ENCODE measurements around the gene CYBC1. TPM values are rescaled to one million over a fixed set of nuclear protein-coding genes. Genes with fewer than 3 reads are reported as not detected.

Gene CYBC1
- total RNA-seq, 2 experiments from 2014 or later: 301 to 323 TPM

DNA sequence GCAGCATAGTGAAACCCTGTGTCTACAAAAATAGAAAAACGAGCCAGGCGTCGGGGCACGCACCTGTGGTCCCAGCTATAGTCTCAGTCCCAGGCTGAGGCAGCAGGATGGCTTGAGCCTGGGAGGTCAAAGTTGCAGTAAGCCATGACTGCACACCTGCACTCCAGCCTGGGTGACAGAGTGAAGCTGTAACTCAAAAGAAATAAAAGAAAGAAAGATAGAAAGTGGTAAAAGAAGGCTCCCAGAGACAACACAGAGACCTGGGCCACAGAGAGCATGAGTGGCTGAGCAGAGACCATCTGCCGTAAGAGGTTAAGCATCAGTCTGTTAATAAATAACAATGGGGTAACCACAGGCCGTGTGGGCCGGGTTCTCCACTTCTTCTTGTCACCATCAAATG, 47.7 kb downstream of the CYBC1 start:
- H3K36me3 Mint-ChIP-seq: peaks cover 14% of the 10 kb centered on the region
- H3K27me3 Mint-ChIP-seq: no peaks in the 10 kb centered on the region
- no peak overlapping the region for H3K4me3 Mint-ChIP-seq
- POLR2A ChIA-PET: no interaction called here
- H3K4me1 Mint-ChIP-seq: peaks cover 19% of the 10 kb centered on the region
- no peak for DNase-seq
- H3K27ac Mint-ChIP-seq: no peak overlapping the region
- no peak for ATAC-seq (ENCODE audit: low read depth)
- no peaks in the 10 kb centered on the region for H3K9me3 Mint-ChIP-seq

DNA sequence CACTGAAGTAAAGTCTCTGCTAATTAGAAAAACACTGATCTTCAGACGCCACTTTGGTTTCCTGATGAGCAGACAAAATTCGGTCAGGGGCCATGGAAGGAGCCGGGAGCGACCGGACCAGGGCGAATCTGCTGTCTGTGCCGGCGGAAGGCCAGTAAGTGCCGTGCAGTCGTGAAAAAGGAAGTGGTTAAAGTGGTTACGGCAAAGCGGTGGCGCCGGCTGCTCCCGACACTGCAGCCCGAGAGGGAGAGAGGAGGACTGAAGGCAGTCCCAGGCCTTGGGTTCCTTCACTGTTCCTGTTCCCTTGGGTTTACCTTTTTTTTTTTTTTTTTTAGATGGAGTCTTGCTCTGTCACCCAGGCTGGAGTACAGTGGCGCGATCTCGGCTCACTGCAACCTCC, 49.7 kb downstream of the CYBC1 start:
- peak overlapping the region; percentile 87 for H3K27ac Mint-ChIP-seq
- peaks cover 15% of the 10 kb centered on the region for H3K36me3 Mint-ChIP-seq
- DNase-seq (peak; percentile 71), ATAC-seq (ENCODE audit: low read depth) (peak; percentile 82)
- POLR2A ChIA-PET: interaction anchor here (1.0 kb wide), 1 partner anchor 28 kb away, joined by 3 read pairs; no protein-coding TSS in a partner anchor
- peak overlapping the region; percentile 86 for H3K4me3 Mint-ChIP-seq
- no peaks in the 10 kb centered on the region for H3K9me3 Mint-ChIP-seq
- H3K4me1 Mint-ChIP-seq: peaks cover 13% of the 10 kb centered on the region
- H3K27me3 Mint-ChIP-seq: no peaks in the 10 kb centered on the region

DNA sequence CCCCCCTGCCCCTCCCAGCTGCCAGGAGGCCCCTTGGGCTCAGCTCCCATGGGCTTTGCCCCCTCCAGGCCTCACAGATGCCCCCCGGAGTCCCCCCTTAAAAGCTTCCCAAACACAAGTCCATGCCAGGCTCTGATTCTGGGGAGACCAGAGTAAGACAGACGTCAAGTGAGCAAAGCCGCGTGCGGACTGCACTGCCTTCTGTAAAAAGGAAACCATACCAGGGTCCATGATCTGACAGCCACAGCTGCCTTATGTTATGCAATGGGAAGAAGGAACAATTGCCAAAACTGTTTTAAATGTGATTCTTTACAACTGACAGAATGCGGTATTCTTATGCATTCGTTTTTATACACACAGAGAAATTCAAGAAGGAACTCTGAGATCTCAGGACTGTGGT, 50.3 kb downstream of the CYBC1 start:
- no peak for ATAC-seq (ENCODE audit: low read depth)
- POLR2A ChIA-PET: interaction anchor here (1.0 to 1.5 kb wide), 3 partner anchors 19 to 58 kb away, joined by 3 read pairs; no protein-coding TSS in a partner anchor
- Mint-ChIP-seq H3K27ac (no peak overlapping the region), H3K4me1 (peaks cover 13% of the 10 kb centered on the region), H3K4me3 (no peak overlapping the region), H3K27me3 (no peaks in the 10 kb centered on the region), H3K9me3 (no peaks in the 10 kb centered on the region), H3K36me3 (peaks cover 16% of the 10 kb centered on the region)
- no peak for DNase-seq

DNA sequence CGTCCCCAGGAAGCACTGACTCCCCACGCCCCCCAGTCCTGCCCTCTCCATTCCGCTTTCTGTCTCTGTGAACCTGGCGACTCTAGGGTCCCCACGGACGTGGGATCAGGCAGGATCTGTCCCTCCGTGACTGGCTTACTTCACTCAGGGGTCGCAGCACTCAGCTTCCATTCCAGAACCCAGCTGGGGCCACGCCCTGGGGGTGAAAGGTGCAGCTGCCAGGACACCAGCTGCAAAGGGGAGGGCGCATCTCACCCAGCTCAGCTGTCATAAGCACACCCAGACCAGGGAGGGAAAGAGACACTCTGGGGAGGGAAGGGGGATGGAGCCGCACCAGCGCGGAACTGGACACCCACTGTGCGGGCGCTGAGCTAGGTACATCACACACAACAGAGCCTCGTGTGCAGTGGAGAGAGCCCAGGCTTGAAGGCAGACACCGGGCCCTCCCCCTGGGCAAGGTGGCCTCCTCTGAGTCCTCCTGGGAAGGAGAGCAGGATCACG, 50.9 kb downstream of the CYBC1 start:
- Mint-ChIP-seq H3K4me3 (no peak overlapping the region), H3K27me3 (no peaks in the 10 kb centered on the region), H3K4me1 (peaks cover 13% of the 10 kb centered on the region), H3K27ac (no peak overlapping the region), H3K9me3 (no peaks in the 10 kb centered on the region), H3K36me3 (peaks cover 15% of the 10 kb centered on the region)
- POLR2A ChIA-PET: interaction anchor here (1.1 to 1.5 kb wide), 2 partner anchors 20 to 58 kb away, joined by 3 read pairs; no protein-coding TSS in a partner anchor
- ATAC-seq (ENCODE audit: low read depth): no peak
- DNase-seq: no peak

DNA sequence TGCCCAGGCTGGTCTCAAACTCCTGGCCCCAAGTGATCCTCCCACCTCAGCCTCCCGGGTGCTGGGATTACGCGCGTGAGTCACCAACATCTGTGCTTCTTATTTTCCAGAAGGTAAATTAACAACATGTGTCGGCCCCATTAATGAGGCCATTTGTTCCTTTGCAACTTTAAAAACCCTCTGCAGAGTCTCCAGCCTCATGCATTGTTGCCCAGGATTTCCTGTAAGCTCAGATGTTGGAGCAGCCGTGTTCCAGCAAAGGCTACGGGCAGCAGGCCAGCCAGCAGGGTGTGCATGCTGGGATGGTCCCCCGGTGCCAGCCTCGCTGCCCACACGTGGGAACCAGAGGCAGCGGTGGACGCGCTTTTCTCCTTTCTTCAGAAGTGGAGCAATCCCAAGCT, 51.5 kb downstream of the CYBC1 start:
- Mint-ChIP-seq H3K27ac (no peak overlapping the region), H3K4me3 (no peak overlapping the region), H3K4me1 (peaks cover 13% of the 10 kb centered on the region), H3K27me3 (no peaks in the 10 kb centered on the region), H3K36me3 (peaks cover 15% of the 10 kb centered on the region), H3K9me3 (no peaks in the 10 kb centered on the region)
- POLR2A ChIA-PET: interaction anchor here (1.1 to 1.5 kb wide), 2 partner anchors 21 to 59 kb away, joined by 3 read pairs; no protein-coding TSS in a partner anchor
- ATAC-seq (ENCODE audit: low read depth) (no peak), DNase-seq (no peak)

DNA sequence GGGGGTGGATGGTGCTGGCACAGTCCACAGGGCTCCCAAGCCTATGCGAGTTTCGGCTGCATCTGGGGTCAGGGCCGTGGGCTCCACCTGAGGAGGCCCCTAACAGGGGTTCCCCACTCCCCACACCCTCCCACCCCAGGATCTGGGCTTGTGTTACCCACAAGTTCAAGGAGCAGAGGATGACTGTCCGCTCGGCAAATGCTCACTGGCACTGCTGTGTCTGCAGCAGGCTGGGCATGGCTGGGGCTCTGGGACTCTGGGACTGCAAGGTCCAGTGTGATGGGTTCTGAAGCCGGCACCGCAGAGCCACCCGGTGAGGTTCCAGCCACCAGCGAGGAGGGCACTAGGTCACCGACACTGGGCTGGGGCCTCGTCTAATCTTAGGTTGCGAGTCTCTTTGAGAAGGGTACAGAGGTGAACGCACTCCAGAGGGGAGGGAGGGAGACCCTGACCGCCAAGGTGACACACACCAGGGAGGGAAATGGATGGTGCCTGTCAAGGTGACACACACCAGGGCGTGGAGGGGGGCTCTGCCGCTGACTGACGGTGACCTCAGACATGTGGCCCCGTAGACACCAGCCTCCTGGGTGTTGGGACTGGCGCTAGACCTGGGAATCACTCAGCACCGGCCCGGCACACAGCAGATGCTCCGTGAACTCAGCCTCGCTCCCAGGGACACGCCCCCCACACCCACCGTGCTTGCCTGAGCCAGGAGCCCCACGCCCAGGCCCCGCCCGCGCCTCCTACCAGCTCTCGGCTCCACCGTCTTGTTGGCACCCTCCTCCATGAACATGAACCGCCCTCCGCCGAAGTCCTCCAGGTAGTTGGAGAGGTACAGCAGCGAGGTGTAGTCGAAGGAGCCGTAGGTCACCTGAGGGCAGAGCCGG, 52.9 kb downstream of the CYBC1 start:
- H3K4me3 Mint-ChIP-seq: no peak overlapping the region
- H3K36me3 Mint-ChIP-seq: peaks cover 7% of the 10 kb centered on the region
- H3K27me3 Mint-ChIP-seq: no peaks in the 10 kb centered on the region
- DNase-seq (no peak), ATAC-seq (ENCODE audit: low read depth) (no peak)
- POLR2A ChIA-PET: no interaction called here
- peaks cover 13% of the 10 kb centered on the region for H3K4me1 Mint-ChIP-seq
- no peaks in the 10 kb centered on the region for H3K9me3 Mint-ChIP-seq
- H3K27ac Mint-ChIP-seq: no peak overlapping the region

DNA sequence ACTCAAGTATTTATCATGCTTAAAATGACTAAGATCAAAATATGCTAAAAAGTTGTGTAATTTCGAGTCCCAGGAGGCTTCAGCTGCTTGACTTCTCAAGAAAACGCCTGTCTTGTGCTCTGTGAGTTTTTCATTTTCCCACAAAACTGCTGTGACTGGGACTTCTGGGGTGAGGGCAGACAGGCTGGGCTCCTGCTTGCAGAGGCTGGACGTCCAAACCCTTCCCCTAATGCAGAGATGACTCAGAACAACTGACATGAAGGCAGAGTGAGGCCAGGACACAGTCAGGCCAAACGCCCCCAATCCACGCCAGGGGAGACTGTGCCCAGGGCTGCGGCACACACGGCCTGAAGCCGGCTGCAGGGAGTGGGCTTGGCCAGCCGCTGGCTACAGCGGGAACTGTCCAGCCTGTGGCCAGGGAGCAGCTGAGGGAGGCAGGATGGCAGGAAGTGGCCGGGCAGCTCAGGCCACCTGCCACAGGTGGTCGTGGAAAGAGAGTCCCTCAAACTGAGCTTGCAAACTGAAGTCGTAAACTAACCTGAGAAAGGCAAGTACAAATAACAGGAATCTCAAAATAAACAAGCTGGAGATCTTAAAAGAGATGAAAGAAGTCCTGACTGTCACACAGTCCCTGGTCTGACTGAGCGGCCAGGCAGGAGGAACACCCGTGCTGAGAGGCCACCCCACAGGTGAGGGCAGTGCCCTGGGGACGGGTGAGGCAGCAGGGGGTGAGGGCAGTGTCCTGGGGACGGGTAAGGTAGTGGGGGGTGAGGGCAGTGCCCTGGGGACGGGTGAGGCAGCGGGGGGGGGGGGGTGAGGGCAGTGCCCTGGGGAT, 53.7 kb downstream of the CYBC1 start:
- Mint-ChIP-seq H3K9me3 (no peaks in the 10 kb centered on the region), H3K27ac (no peak overlapping the region), H3K36me3 (peaks cover 6% of the 10 kb centered on the region), H3K4me1 (peaks cover 12% of the 10 kb centered on the region), H3K27me3 (no peaks in the 10 kb centered on the region), H3K4me3 (no peak overlapping the region)
- ATAC-seq (ENCODE audit: low read depth) (no peak), DNase-seq (no peak)
- POLR2A ChIA-PET: no interaction called here

DNA sequence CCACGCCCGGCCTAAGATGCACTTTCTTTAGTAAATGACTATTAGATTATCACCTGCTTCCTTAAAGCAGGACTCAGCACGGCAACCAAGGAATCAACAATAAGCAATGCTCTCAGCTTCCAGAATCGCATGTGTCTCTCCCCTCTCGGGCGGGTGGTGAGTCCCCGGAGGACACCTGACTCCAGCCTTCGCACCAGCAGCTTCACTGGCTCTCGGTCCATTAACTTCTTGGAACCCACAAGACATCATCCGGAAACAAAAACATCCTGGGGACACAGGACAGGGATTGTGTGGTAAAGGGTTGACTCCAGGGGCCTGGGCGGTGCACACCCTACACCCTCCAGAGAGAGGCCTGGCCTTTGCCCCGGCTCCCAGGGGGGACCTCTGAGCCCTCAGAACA, 56.3 kb downstream of the CYBC1 start:
- Mint-ChIP-seq H3K27me3 (no peaks in the 10 kb centered on the region), H3K4me3 (no peak overlapping the region)

DNA sequence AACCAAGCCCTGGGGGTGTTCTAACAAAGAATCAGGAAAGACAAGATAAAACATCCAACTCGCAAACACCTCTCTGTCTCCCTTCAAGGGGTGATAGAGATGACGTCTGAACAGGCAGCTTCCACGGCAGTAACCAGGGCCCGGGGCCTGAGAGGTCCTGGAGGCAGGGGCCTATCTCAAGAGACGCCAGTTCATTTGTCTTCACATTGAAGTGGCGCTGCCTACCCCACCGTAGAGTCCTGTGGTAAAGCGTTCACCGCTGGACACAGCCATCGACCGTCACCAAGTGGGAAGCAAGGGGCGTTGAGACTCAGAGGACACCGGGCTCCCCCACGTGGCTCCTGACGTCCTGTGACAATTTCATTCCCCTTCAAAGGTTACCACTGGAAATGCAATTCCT, 57.6 kb downstream of the CYBC1 start:
- Mint-ChIP-seq H3K4me1 (no peaks in the 10 kb centered on the region), H3K27ac (no peak overlapping the region), H3K9me3 (no peaks in the 10 kb centered on the region), H3K36me3 (peaks cover 2% of the 10 kb centered on the region), H3K27me3 (no peaks in the 10 kb centered on the region), H3K4me3 (no peak overlapping the region)
- DNase-seq (no peak), ATAC-seq (ENCODE audit: low read depth) (no peak)
- POLR2A ChIA-PET: no interaction called here

More for the DNA sequence above, 56.3 kb downstream of the CYBC1 start:
- no peak for ATAC-seq (ENCODE audit: low read depth)
- Mint-ChIP-seq H3K9me3 (no peaks in the 10 kb centered on the region), H3K4me1 (no peaks in the 10 kb centered on the region), H3K36me3 (peaks cover 2% of the 10 kb centered on the region), H3K27ac (no peak overlapping the region)
- no peak for DNase-seq
- POLR2A ChIA-PET: interaction anchor here (0.7 kb wide), 1 partner anchor 64 kb away, joined by 3 read pairs; no protein-coding TSS in a partner anchor

Other genes starting within 250 kb of the CYBC1 start
- gene CCDC57, start 237.9 kb downstream of the CYBC1 start, total RNA-seq: 10 to 100 TPM; 79.5 to 81.7 TPM
- 100 to 1,000 TPM; 195 to 211 TPM for gene SLC16A3, start 221.7 kb downstream of the CYBC1 start, total RNA-seq
- 100 to 1,000 TPM; 135 to 140 TPM for gene CSNK1D, start 177.1 kb downstream of the CYBC1 start, total RNA-seq
- 100 to 1,000 TPM; 286 to 320 TPM for gene CD7, start 133.1 kb downstream of the CYBC1 start, total RNA-seq
- 1 to 10 TPM in 1 of 2 experiments, under 1 TPM in 1; 0.86 to 1.0 TPM for gene SECTM1, start 117.0 kb downstream of the CYBC1 start, total RNA-seq
- not detected for gene TEX19, start 91.5 kb downstream of the CYBC1 start, total RNA-seq
- not detected for gene UTS2R, start 79.0 kb downstream of the CYBC1 start, total RNA-seq
- gene HEXD, start 32.4 kb downstream of the CYBC1 start, total RNA-seq: 10 to 100 TPM; 84.1 to 84.8 TPM
- 10 to 100 TPM; 24.4 to 27.4 TPM for gene OGFOD3, start 32.2 kb downstream of the CYBC1 start, total RNA-seq
- gene NARF, start 8.0 kb upstream of the CYBC1 start, total RNA-seq: 100 to 1,000 TPM; 106 to 121 TPM
- 10 to 100 TPM; 59.6 to 60.8 TPM for gene FOXK2, start 69.0 kb upstream of the CYBC1 start, total RNA-seq
- 10 to 100 TPM; 56.9 to 61.5 TPM for gene WDR45B, start 197.7 kb upstream of the CYBC1 start, total RNA-seq
- gene RAB40B, start 247.9 kb upstream of the CYBC1 start, total RNA-seq: 1 to 10 TPM; 3.3 to 3.5 TPM